Dorsolateral prefrontal cortex (tissue), 118 donors: ENCODE results near the gene BBIP1. TPM values are rescaled to one million over a fixed set of nuclear protein-coding genes. Genes with fewer than 3 reads are reported as not detected.

Source experiments
- total RNA-seq, 120 experiments: library from RNA; stranded (reverse); gene quantifications; one replicate each; pipeline versions ENCODE4 v1.2.3 to v1.2.4, GENCODE V29; 2022

BBIP1 gene
- total RNA-seq, 120 experiments from 2014 or later: 34.7 to 77.1 (median 51.3) TPM

Other genes starting within 250 kb of the BBIP1 start
- gene PDCD4, start 47.3 kb downstream of the BBIP1 start, total RNA-seq: 100 to 1,000 TPM in 2 of 120 experiments, 10 to 100 TPM in 118; 45.2 to 105 (median 67.9) TPM
- gene SHOC2, start 424 bp upstream of the BBIP1 start, total RNA-seq: 100 to 1,000 TPM in 16 of 120 experiments, 10 to 100 TPM in 104; 59.5 to 118 (median 88.7) TPM
- 10 to 100 TPM in 10 of 120 experiments, 1 to 10 TPM in 110; 2.6 to 12.6 (median 6.8) TPM for gene ADRA2A, start 157.8 kb upstream of the BBIP1 start, total RNA-seq